GM13977 (cell line): ENCODE measurements around the gene LGALS3BP.

Source experiments
- DNase-seq: peaks from one replicate; pipeline ENCODE4 v3.0.0; 2012; ENCODE audit warnings: low spot score
- CTCF ChIP-seq: IDR thresholded peaks from 2 replicates; pipeline ENCODE4 v1.5.1; 2012; ENCODE audit warnings: mild to moderate bottlenecking, control low read depth; ENCODE audit not compliant: insufficient read depth; ENCODE audit errors: extremely low read depth, missing control alignments
- in situ Hi-C: fragments of 300-500 bp; cut with MboI; formaldehyde crosslinking; loops from one replicate; pipeline ENCODE4 v1.12.0; 2022; ENCODE audit warnings: low sequenced_read_pairs, low pct_unique_long_range_greater_than_20kb, mixed read lengths, inconsistent platforms; ENCODE audit not compliant: unreplicated experiment

LGALS3BP gene

GRCh38 chr17:78925662-78926555, 53.8 kb downstream of the LGALS3BP start:
- no peak for TF ChIP-seq CTCF
- in situ Hi-C loops, result no loop called here
- DNase-seq, result no peak

- peak; percentile 24 for TF ChIP-seq CTCF
- DNase-seq, result peak; percentile 87
- in situ Hi-C loops, result no loop called here
Measured at GRCh38 chr17:78925234-78925633, 54.5 kb downstream of the LGALS3BP start, which contains the start of gene TIMP2. Gene TIMP2, minus strand, starts transcription at chr17:78925387. Its CDS starts 299 bp downstream, at chr17:78925088.

- in situ Hi-C loops, result no loop called here
- TF ChIP-seq CTCF, result no peak
- no peak for DNase-seq
Measured at GRCh38 chr17:78924481-78925151, 55.1 kb downstream of the LGALS3BP start.

GRCh38 chr17:78923660-78924453, 55.9 kb downstream of the LGALS3BP start:
- peak; percentile 75 for DNase-seq
- TF ChIP-seq CTCF, result no peak
- in situ Hi-C loops, result no loop called here

GRCh38 chr17:78922816-78923498, 56.8 kb downstream of the LGALS3BP start:
- in situ Hi-C loops, result no loop called here
- DNase-seq, result no peak
- no peak for TF ChIP-seq CTCF
